Measurements from ENCODE around the gene FAU. TPM values are rescaled to one million over a fixed set of nuclear protein-coding genes. Genes with fewer than 3 reads are reported as not detected.
A peak's percentile ranks its signal among the peaks of the same experiment; 100 is the strongest.

Gene FAU
- total and polyA plus RNA-seq, 2 of the 13 experiments (the other 11 are each of a cell fraction or from before 2014, with no cell fraction given): 374 to 869 TPM

GRCh38 chr11:65085446-65085845 lies 36.5 kb downstream of the FAU start (continued):
- no peak for TF ChIP-seq E2F2 (CRISPR knock-in tag; IDR thresholded peaks at IDR 0.05; ENCODE audit: borderline replicate concordance)
- TF ChIP-seq NR2C2 (CRISPR knock-in tag; IDR thresholded peaks at IDR 0.05; ENCODE audit: borderline replicate concordance): no peak

GRCh38 chr11:65084598-65085375 lies 37.1 kb downstream of the FAU start:
- intact Hi-C loops (cut with micrococcal nuclease; ENCODE audit: unreplicated experiment) (no loop called here), in situ Hi-C loops (cut with HindIII; ENCODE audit: extremely low pct_ligation_motif_present, low pct_unique_long_range_greater_than_20kb) (no loop called here)
- H3K27ac ChIP-seq (ENCODE audit: extremely low read length, insufficient read depth, low read length): peak overlapping the region; percentile 83
- H3K9ac ChIP-seq (ENCODE audit: insufficient read depth, low read depth, low read length): peak overlapping the region; percentile 95
- peaks cover 31% of the 10 kb centered on the region for H3K79me2 ChIP-seq (ENCODE audit: insufficient read depth, low read length)
- H3K4me2 ChIP-seq (ENCODE audit: low read depth, low read length): peak overlapping the region; percentile 93
- DNase-seq (ENCODE audit: low spot score) (no peak), ATAC-seq (peak; percentile 10), FAIRE-seq (peak; percentile 8)
- CTCF ChIA-PET (ENCODE audit: low intra/inter-chr PET ratio, low total read pairs): no interaction called here
- peaks cover 19 to 28% of the 10 kb centered on the region in 2 experiments for H3K36me3 ChIP-seq (replicated peaks in 1 of 2; ENCODE audit: control insufficient read depth in 1 of 2, insufficient read depth in 2 of 2, low read length in 2 of 2)
- H3K27me3 ChIP-seq (ENCODE audit: control insufficient read depth in 1 of 2, insufficient read depth in 2 of 2, low read length in 2 of 2): no peaks in the 10 kb centered on the region; a peak in 1 of 5 replicates
- POLR2A ChIA-PET: no interaction called here
- H4K20me1 ChIP-seq (ENCODE audit: insufficient read depth, low read length): no peaks in the 10 kb centered on the region
- WGBS (ENCODE audit: low lambda C conversion rate): 15% methylated on average over 13 of the region's 23 CpGs
- no peak overlapping the region for H2AFZ ChIP-seq (ENCODE audit: low read length)
- TSS peak; percentile 69 for BruUV-seq (replicated peaks)
- no peaks in the 10 kb centered on the region for H3K9me3 ChIP-seq (ENCODE audit: low read length)
- H3K4me3 ChIP-seq (replicated peaks in 1 of 3; ENCODE audit: insufficient read depth in 1 of 3, low read depth in 2 of 3, low read length in 3 of 3): peak overlapping the region; percentile 70 to 99 (median 87)
- peaks cover 33% of the 10 kb centered on the region for H3K4me1 ChIP-seq (ENCODE audit: insufficient read depth, low read length)
- TF ChIP-seq ZNF354B (CRISPR knock-in tag; IDR thresholded peaks at IDR 0.05): 0 out of 2 replicates have a peak, but pooled peaks have one; percentile 23
- TF ChIP-seq ZKSCAN8 (CRISPR knock-in tag; IDR thresholded peaks at IDR 0.05; ENCODE audit: borderline replicate concordance): no peak
- TF ChIP-seq MTA1 (CRISPR knock-in tag; IDR thresholded peaks at IDR 0.05; ENCODE audit: borderline replicate concordance): no peak
- peak in 1 of 2 experiments; percentile 33; a peak in 1 of 4 replicates for TF ChIP-seq POLR2A (IDR thresholded peaks at IDR 0.05; ENCODE audit: insufficient read depth in 1 of 2, low read depth in 2 of 2, low read length in 2 of 2)
- no peak for TF ChIP-seq MAFG (CRISPR knock-in tag; IDR thresholded peaks at IDR 0.05)
- TF ChIP-seq FOXA3 (CRISPR knock-in tag; IDR thresholded peaks at IDR 0.05): no peak
- TF ChIP-seq ZBTB14 (CRISPR knock-in tag; IDR thresholded peaks at IDR 0.05): no peak
- no peak for TF ChIP-seq ASH2L (IDR thresholded peaks at IDR 0.05; ENCODE audit: insufficient read length, low read depth, low read length)
- no peak for TF ChIP-seq ZBTB25 (CRISPR knock-in tag; IDR thresholded peaks at IDR 0.05)
- no peak for TF ChIP-seq LCORL (IDR thresholded peaks at IDR 0.05)
- TF ChIP-seq LCORL (CRISPR knock-in tag; IDR thresholded peaks at IDR 0.05): 0 out of 2 replicates have a peak, but pooled peaks have one; percentile 6
- TF ChIP-seq NPAS2 (CRISPR knock-in tag; IDR thresholded peaks at IDR 0.05; ENCODE audit: borderline replicate concordance): no peak
- no peak for TF ChIP-seq ZNF136 (CRISPR knock-in tag; IDR thresholded peaks at IDR 0.05; ENCODE audit: low read depth)
- TF ChIP-seq TERF1 (CRISPR knock-in tag; IDR thresholded peaks at IDR 0.05): no peak
- no peak for TF ChIP-seq PTBP1 (IDR thresholded peaks at IDR 0.05; ENCODE audit: low read depth, low read length, poor library complexity, severe bottlenecking)
- no peak for TF ChIP-seq SRY (CRISPR knock-in tag; IDR thresholded peaks at IDR 0.05)
- TF ChIP-seq ZNF33B (CRISPR knock-in tag; IDR thresholded peaks at IDR 0.05): 0 out of 2 replicates have a peak, but pooled peaks have one; percentile 10

All from HepG2 (cell line).